HG02678 (cell line): ENCODE results near the gene AGFG2.
A peak's percentile ranks its signal among the peaks of the same experiment; 100 is the strongest.
"Not testable (repeated sequence)": the region's sequence is repeated elsewhere in the genome, so short reads cannot be mapped to it uniquely, and the experiment has no call there.

ENCODE experiments used
- ATAC-seq: cut with Tn5 transposase; IDR thresholded peaks from one replicate; pipeline ENCODE4 v1.9.1; 2021; ENCODE audit warnings: mild to moderate bottlenecking, moderate library complexity; ENCODE audit not compliant: unreplicated experiment

Gene AGFG2

DNA sequence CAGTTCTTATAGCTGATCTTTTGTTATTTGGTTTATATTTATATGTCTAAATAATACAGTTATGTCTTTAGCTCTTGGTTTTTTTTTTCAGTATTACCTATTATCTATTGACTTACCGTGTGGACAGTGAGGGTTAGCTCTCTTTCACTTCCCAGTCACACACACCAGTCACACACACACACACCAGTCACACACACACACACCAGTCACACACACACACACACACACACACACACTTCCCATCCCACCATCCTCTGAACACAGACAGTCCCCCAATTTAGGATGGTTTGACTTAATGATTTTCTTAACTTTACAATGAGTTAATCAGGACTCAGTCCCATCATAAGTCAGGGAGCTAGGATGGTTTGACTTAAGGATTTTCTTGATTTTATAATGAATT lies 18.9 kb upstream of the AGFG2 start:
- ATAC-seq, result no peak

DNA sequence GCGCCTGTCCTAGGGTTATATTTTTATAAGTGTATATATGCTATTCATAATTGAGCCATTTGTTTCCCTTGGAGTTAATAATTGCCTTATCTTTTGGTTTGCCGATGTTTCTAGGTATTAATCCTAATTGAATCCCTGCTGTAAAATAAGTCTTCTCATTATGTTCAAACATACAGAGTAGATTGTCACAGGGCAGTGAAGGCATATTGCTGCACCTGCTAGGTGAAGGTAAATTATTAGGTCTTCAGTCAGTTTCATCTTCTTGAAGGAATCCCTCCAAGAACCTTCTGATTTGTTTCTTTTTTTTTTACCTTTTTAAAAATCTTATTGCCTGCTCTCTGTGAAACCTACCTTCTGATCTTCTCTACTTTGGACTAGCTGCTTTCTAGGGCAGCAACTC lies 17.9 kb upstream of the AGFG2 start:
- no peak for ATAC-seq

DNA sequence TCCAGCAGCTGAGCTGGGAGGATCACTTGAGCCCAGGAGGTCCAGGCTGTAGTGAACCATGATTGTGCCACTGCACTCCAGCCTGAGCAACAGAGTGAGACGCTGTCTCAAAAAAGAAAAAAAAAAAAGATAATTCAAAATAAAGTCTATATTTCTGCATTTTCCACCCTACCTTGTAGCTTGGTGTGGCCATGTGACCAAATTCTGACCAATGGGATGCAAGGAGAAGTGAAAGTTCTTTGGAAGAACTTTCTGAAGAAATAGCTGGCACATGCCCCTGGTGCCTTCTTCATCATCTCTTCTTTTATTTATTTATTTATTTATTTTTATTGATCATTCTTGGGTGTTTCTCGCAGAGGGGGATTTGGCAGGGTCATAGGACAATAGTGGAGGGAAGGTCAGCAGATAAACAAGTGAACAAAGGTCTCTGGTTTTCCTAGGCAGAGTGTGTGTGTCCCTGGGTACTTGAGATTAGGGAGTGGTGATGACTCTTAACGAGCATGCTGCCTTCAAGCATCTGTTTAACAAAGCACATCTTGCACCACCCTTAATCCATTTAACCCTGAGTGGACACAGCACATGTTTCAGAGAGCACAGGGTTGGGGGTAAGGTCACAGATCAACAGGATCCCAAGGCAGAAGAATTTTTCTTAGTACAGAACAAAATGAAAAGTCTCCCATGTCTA lies 17.0 kb upstream of the AGFG2 start:
- not testable (repeated sequence) for ATAC-seq

- ATAC-seq, result not testable (repeated sequence)
Measured at GRCh38 chr7:100523192-100523591, 15.8 kb upstream of the AGFG2 start.

- ATAC-seq, result not testable (repeated sequence)
Measured at GRCh38 chr7:100528108-100528866, 10.7 kb upstream of the AGFG2 start.

DNA sequence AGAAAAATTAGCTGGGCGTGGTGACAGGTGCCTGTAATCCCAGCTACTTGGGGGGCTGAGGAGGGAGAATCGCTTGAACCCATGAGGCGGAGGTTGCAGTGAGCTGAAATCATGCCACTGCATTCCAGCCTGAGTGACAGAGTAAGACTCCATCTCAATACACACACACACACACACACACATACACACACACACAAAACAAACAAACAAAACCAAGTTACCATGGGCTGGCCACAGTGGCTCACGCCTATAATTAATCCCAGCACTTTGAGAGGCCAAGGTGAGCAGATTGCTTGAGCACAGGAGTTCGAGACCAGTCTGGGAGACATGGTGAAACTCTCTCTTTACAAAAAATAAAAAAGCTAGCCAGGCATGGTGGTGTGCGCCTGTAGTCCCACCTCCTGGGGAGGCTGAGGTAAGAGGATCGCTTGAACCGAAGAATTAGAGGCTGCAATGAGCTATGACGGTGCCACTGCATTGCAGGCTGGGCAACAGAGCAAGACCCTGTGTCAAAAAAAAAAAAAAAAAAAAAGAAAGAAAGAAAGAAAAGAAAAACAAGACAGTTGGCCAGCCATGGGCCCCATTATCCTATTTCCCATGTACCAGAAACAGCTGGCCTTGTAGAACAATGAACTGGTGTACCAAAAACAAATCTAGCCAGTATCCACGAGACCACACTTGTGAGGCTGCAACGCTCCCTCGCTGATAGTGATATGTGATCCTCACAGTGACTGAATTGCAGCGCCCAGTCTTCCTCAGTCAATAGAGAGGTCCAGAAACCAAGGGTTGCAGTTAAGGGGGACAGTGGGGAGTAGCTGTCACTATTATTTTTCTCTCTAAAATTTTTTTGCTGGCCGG lies 6.6 kb upstream of the AGFG2 start:
- ATAC-seq, result no peak

DNA sequence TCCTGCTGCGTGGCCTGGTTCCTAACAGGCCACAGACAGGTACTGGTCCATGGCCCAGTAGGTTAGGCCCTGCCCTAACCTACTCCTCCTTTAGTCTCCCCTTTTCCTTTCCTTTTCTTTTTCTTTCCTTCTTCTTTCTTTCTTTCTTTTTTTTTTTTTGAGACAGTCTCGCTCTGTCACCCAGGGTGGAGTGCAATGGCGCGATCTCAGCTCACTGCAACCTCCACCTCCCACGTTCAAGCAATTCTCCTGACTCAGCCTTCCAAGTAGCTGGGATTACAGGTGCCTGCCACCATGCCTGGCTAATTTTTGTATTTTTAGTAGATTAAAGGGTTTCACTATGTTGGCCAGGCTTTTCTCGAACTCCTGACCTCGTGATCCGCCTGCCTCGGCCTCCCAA lies 3.0 kb upstream of the AGFG2 start:
- ATAC-seq, result not testable (repeated sequence)

DNA sequence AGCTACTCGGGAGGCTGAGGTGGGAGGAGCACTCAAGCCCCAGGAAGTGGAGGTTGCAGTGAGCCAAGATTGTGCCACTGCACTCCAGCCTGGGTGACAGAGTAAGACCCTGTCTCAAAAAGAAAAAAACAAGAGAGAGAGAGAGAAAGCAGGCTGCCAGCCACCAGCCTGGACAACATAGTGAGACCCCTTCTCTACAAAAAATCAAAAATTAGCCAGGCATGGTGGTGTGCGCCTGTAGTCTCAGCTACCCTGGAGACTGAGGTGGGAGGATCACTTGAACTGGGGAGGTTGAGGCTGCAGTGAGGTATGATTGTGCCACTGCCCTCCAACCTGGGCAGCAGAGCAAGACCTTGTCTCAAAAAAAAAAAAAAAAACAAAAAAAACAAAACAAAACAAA lies 2.3 kb upstream of the AGFG2 start:
- not testable (repeated sequence) for ATAC-seq

GRCh38 chr7:100538348-100538653 lies 702 bp upstream of the AGFG2 start:
- ATAC-seq, result no peak

DNA sequence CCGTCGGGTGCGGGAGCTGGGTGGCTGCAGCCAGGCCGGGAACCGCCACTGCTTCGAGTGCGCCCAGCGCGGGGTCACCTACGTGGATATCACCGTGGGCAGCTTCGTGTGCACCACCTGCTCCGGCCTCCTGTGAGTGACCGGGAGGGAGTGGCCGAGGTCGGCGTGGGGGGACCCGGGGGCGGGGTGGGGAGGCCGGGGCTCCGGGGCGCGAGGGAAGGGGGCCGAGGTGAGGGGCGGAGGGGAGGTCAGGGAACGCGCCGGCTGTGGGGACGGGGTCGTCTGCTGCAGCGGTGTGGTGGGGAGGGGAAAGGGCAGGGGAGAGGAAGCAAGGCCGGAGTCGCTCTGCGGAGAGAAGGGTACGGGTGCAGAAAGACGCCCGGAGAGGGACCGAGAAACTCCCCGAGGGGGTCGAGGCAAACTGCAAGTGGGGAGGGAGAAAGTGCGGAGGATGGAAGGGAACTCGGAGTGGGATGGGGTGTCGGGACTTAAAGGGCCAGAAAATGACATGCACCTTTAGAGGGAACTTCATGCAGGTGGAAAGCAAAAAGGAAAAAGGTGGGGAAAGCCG lies 518 bp downstream of the AGFG2 start:
- ATAC-seq, result no peak

- no peak for ATAC-seq
Measured at GRCh38 chr7:100540073-100540723, 1.2 kb downstream of the AGFG2 start.

DNA sequence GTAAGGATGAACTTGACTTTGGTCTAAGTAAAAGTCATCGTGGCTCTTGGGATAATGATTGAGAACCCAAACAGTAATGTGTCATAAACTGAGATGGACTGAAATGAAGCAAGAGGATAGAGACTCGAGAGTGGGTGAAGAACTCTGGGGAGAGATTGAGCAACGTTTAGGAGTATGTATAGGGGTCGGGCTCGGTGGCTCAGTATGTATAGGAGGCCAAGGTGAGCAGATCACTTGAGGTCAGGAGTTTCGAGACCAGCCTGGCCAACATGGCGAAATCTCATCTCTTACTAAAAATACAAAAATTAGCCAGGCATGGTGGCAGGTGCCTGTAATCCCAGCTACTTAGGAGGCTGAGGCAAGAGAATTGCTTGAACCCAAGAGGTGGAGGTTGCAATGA lies 2.3 kb downstream of the AGFG2 start:
- ATAC-seq, result not testable (repeated sequence)

DNA sequence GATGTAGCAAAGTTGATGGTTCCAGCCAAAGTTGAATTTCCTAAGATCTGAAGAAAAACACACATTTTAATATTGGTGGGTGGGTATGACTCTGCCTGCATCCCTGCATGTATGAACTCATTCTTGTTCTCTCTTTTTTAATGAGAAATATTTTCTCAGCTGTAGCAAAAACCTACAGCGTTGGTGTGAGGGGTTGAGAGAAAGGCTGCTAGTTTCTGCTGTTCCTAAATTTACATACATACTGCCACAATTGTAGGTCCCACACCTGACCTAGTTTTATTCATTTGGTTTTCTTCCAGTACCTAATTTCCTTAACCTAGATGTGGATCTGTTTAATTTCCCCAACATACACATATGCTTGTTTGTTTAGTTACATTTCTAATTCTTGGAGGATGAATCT lies 4.6 kb downstream of the AGFG2 start:
- ATAC-seq, result no peak

DNA sequence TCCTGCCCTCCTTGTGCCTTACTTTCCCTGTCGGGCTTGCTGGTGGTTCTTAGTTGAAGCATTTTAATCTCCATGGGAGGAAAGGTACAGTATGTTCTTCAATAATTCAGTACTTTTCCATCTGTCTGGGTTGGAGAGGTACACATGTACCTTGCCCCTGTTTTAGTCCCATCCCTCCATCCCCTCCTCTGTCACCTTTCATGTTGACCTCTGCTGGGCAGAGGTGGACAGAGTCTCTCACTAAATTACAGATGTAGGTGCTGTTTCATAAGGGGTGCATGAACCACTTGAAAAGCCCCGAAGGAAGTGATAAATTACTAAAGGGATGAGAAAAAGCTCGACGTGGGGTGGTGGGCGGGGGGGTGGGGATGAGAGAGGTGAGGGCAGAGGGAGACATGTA lies 5.4 kb downstream of the AGFG2 start:
- ATAC-seq, result no peak

GRCh38 chr7:100544967-100545359 lies 6.0 kb downstream of the AGFG2 start:
- no peak for ATAC-seq

GRCh38 chr7:100545360-100546128 lies 6.5 kb downstream of the AGFG2 start:
- ATAC-seq, result peak; percentile 49

- ATAC-seq, result peak; percentile 49
Measured at GRCh38 chr7:100546129-100546925, 7.3 kb downstream of the AGFG2 start.

DNA sequence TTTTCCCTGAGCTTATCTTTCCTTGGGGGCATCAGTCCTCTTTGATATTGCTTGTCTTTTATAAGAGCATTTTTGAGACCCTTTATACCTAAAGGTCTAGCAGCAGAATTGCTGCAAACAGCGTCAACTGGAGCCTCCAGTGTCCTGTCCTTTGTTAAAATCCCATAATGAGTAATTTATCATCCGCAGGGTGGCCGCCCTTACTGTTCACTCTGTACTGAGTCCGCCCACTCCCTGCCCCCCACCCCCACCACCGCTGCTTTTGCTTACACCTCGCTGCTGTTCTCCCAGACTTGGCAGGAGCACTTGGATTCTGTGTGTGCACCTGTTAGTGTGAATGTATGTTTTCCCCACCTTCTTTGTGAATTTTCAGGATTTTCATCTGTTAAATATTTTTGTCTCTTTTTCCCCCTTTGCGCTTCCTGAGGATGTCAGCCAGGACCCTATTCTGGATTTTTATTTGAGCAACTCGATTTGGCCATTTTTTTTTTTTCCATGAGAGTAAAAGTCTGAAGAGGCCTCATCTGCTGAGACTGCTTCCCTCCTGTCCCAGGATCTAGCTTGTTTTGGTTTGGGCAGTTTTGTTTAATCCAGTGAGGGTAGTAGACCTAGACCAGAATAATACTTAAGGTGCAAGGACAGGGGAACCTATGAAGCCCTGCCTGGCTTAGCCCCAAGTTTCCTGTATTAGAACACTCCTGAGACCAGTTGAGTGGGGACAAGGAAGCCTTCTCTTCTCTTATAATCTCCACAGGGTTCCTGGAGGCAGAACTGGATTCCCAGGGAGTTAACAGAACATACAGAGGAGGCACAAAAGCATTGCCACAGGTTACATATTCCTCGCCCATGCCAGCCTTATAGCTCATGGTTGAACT lies 8.2 kb downstream of the AGFG2 start:
- ATAC-seq, result no peak
